Tongue (tissue), 2 donors: ENCODE measurements around the gene CCL25. TPM values are rescaled to one million over a fixed set of nuclear protein-coding genes. Genes with fewer than 3 reads are reported as not detected.
"Not testable (repeated sequence)": the region's sequence is repeated elsewhere in the genome, so short reads cannot be mapped to it uniquely, and the experiment has no call there.

ENCODE experiments used
- DNase-seq: peaks from one replicate; pipeline ENCODE4 v3.0.0-alpha.2; 2015
- total RNA-seq: library from RNA; depleted of rRNA; stranded (reverse); fragments of >200 nt; gene quantifications from one replicate; pipeline ENCODE4 v1.2.3, GENCODE V29; 2014

Gene CCL25
- not detected for total RNA-seq

GRCh38 chr19:8052464-8052859, at the start of gene CCL25:
CCL25 (plus strand) TSS chr19:8052760; CDS start chr19:8053050, 290 bp downstream.
- no peak for DNase-seq

GRCh38 chr19:8004001-8004400, 48.6 kb upstream of the CCL25 start:
- no peak for DNase-seq

DNA sequence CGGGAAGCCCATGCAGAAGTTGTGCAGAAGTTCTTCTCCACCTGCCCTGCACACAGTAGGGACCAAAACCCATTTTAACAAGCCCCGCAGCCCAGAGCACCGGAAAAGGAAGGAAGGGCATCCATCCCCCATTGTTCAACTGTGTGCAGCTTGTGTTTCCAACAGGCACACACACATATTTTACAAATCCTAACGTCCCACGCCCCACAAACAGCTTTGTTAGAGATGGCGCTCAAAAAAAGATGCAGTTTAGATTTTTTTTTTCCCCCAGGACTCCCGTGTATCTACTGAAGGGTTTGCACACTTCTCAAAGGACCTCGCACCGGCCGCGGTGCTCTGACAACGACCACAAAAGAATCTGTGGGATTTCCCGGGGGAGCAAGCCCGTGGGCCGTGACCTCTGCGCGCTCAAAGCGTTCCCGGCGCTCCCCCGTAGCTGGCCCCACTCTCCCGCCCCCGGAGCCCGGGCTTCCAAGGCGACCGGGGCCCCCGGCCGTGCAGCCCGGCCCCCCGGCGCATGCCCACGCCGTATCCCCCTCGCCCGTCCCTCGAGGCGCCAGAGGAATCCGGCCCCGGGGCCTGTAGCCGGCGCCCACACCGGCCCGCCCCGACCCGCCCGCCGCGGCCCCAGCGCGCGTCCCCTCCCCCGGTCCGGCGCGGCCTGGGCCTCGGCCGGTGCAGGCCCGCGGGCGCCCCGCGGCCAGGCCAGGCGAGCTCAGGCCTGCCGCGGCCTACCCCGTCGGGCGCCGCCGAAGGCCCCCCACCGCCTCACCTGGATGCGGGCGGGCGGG, 47.6 kb upstream of the CCL25 start:
- DNase-seq, result peak; percentile 22

- peak; percentile 95 for DNase-seq
Observed at GRCh38 chr19:8005534-8006256, 46.9 kb upstream of the CCL25 start, which contains the start of gene ELAVL1. ELAVL1 (minus strand) TSS chr19:8005641; CDS start chr19:7991815, 13,826 bp downstream.

GRCh38 chr19:8017808-8018207, 34.8 kb upstream of the CCL25 start:
- no peak for DNase-seq

GRCh38 chr19:8020681-8021080, 31.9 kb upstream of the CCL25 start:
- DNase-seq, result no peak

- no peak for DNase-seq
Observed at GRCh38 chr19:8021374-8021773, 31.2 kb upstream of the CCL25 start.

GRCh38 chr19:8022275-8022674, 30.3 kb upstream of the CCL25 start:
- DNase-seq, result no peak

DNA sequence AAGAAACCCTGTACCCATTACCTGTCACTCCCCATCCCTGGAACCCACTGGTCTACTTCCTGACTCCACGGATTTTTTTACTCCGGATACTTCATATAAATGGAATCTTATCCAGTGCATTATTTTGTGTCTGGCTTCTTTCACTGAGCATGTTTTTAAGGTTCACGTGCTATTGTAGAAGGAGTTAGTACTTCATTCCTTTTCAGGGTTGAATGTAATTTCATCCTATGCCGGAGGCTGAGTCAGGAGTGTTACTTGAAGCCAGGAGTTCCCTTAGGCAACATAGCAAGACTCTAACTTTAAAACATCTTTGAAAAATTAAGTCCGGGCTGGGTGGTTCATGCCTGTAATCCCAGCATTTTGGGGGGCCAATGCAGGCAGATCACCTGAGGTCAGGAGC, 29.2 kb upstream of the CCL25 start:
- DNase-seq, result no peak

GRCh38 chr19:8024256-8024655, 28.3 kb upstream of the CCL25 start:
- not testable (repeated sequence) for DNase-seq

DNA sequence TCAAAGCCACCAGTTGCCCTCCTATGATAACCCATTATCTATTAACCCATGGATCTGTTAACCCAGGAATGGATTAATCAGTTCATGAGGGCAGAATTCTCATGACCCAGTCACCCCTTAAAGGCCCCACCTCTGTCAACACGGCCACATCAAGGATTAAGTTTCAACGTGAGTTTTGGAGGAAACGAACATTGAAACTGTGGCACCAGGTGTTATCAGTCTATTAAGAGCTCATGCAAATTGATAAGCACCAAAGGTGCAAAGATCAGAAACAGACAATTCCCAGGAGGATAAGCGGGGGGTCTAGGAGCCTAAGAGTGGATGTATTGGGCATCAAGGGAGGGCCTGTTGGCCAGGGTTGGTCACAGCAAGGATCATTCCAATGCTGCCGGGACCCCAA, 27.2 kb upstream of the CCL25 start:
- no peak for DNase-seq

DNA sequence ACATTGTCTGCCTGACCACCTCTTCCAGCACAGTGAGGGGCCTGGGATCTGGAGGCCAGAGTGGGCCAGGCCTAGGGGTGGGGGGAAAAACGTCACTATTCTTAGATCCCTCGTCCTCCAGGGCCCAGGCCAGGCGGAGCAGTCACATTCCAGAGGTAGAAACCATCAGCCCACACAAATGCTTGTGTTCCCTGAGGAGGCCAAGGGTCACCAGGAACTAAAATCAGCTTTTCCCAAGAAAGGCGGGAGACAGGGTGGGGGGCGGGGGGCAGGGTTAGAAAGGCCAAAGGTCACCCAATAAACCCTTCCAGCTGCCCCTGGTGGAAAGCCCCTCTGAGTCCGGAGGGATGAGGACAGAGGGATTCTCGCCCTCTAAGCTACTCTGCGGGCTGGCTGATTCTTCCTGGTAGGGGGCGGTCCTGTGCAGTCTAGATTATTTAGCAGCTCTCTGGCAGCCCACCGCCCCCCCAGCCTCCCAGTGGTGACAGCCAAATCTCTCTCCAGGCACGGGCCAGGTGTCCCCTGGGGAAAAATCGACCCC, 23.5 kb upstream of the CCL25 start:
- no peak for DNase-seq

GRCh38 chr19:8030960-8031359, 21.6 kb upstream of the CCL25 start:
- DNase-seq, result no peak

- peak; percentile 33 for DNase-seq
Observed at GRCh38 chr19:8033287-8034177, 19.0 kb upstream of the CCL25 start.

DNA sequence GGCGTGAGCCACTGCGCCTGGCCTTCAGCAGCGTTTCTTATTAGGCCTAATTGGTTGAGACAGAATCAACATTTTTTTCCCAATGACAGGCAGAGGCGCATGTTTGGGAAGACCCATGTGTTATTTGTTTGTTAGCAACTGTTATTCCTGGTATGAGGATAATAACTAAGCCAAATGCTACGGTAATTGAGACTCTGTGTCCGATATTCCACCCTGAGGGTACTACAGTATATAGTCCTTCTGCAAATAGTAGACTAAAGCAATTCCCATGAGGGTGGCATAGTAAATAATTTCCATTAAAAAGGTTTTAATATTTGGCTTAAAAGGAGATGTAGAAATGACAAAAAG, 18.4 kb upstream of the CCL25 start:
- peak; percentile 77 for DNase-seq

- DNase-seq, result peak; percentile 96
Observed at GRCh38 chr19:8036434-8037099, 16.0 kb upstream of the CCL25 start.

DNA sequence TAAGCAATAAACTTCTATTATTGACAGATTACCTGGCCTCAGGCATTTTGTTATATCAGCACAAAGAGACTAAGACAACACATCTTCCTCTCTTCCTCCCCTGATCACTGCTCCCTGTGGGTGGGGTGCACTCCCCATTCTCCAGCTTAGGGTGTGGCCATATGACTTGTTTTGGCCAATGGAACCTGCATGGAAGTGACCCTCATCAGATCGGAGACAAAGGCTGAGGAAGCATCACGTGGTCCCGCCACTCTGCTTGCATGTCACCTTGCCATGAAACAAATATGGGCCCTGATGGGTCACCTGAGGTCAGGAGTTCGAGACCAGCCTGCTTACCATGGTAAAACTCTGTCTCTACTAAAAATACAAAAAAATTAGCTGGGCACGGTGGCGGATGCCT, 13.7 kb upstream of the CCL25 start:
- DNase-seq, result no peak

DNA sequence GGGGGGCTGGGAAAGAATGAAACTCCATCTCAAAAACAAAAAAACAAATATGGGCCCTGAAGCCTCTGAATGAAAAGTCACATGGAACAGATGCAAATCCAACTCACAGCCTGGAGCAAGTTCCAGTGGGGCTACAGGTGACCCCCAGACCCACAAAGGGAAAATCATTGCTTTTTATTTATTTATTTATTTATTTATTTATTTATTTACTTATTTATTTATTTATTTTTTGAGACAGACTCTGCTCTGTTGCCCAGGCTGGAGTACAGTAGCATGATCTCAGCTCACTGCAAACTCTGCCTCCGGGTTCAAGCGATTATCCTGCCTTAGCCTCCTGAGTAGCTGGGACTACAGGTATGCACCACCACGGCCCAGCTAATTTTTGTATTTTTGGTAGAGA, 13.3 kb upstream of the CCL25 start:
- DNase-seq, result no peak

GRCh38 chr19:8041531-8041931, 11.0 kb upstream of the CCL25 start:
- no peak for DNase-seq

GRCh38 chr19:8042900-8043299, 9.7 kb upstream of the CCL25 start:
- DNase-seq, result no peak

GRCh38 chr19:8044018-8044417, 8.5 kb upstream of the CCL25 start:
- no peak for DNase-seq
